ENCODE data around the gene NUMA1. TPM values are rescaled to one million over a fixed set of nuclear protein-coding genes. Genes with fewer than 3 reads are reported as not detected.

Gene NUMA1
- total RNA-seq, 4 donors from 2014 or later = 163 to 272 (median 202) TPM

GRCh38 chr11:72102946-72103753 lies 22.8 kb upstream of the NUMA1 start, which contains the start of gene LAMTOR1:
LAMTOR1 (minus strand) TSS chr11:72103297; CDS start chr11:72103224, 73 bp downstream.
- peaks cover 0 to 10% of the 10 kb centered on the region in 2 donors for H3K36me3 ChIP-seq
- intact Hi-C loops (cut with DNase I; ENCODE audit: low total_unique reads) = loop anchor here (1.0 to 10.0 kb wide), 6 partner anchors 9 to 332 kb away; partner anchors contain the start of genes ANAPC15, CLPB, LRRC51 and NUMA1
- in situ Hi-C loops (cut with MboI; ENCODE audit: low sequenced_read_pairs in 4 of 4) = loop anchor here in 2 of 4 donors (10.0 kb wide), 1 partner anchor 332 kb away; the partner anchor contains the start of gene CLPB (in 2 of the 2)
- H3K9me3 ChIP-seq = no peaks in the 10 kb centered on the region
- H3K27me3 ChIP-seq = no peaks in the 10 kb centered on the region
- peak; percentile 90 to 94 for ATAC-seq
- peak; percentile 100 for DNase-seq
- H3K4me1 ChIP-seq = peaks cover 46 to 49% of the 10 kb centered on the region in 2 donors
- peak within 1 kb of the TSS; percentile 92 to 97 (median 93) for H3K27ac ChIP-seq
- H3K4me3 ChIP-seq = peak within 1 kb of the TSS; percentile 71 to 95 (median 88)
- TF ChIP-seq POLR2A (IDR thresholded peaks at IDR 0.05) (peak; percentile 83 to 85), CTCF (IDR thresholded peaks at IDR 0.05 in 4 of 5, conservative IDR thresholded peaks at IDR 0.05 in 1 of 5) (peak; percentile 46 to 72 (median 60))

GRCh38 chr11:72102631-72102945 lies 22.2 kb upstream of the NUMA1 start:
- H3K27me3 ChIP-seq = no peaks in the 10 kb centered on the region
- DNase-seq (no peak), ATAC-seq (no peak)
- in situ Hi-C loops (cut with MboI; ENCODE audit: low sequenced_read_pairs in 4 of 4) = loop anchor here in 2 of 4 donors (10.0 kb wide), 1 partner anchor 332 kb away; the partner anchor contains the start of gene CLPB (in 2 of the 2)
- peaks cover 51% of the 10 kb centered on the region in 2 donors for H3K4me1 ChIP-seq
- no peaks in the 10 kb centered on the region for H3K9me3 ChIP-seq
- no peak for TF ChIP-seq POLR2A (IDR thresholded peaks at IDR 0.05)
- TF ChIP-seq CTCF (IDR thresholded peaks at IDR 0.05 in 4 of 5, conservative IDR thresholded peaks at IDR 0.05 in 1 of 5) = no peak
- H3K36me3 ChIP-seq = peaks cover 0 to 16% of the 10 kb centered on the region in 2 donors
- peak overlapping the region; percentile 71 to 95 (median 88) for H3K4me3 ChIP-seq
- intact Hi-C loops (cut with DNase I; ENCODE audit: low total_unique reads) = loop anchor here (2.0 to 10.0 kb wide), 3 partner anchors 174 to 332 kb away; partner anchors contain the start of genes CLPB, RNF121 and XNDC1N
- peak overlapping the region; percentile 92 to 97 (median 93) for H3K27ac ChIP-seq

GRCh38 chr11:72102162-72102561 lies 21.8 kb upstream of the NUMA1 start:
- peak overlapping the region; percentile 71 to 95 (median 88) for H3K4me3 ChIP-seq
- H3K27ac ChIP-seq = peak overlapping the region; percentile 92 to 97 (median 93)
- no peak for ATAC-seq
- intact Hi-C loops (cut with DNase I; ENCODE audit: low total_unique reads) (loop anchor here (2.0 to 10.0 kb wide), 3 partner anchors 173 to 333 kb away; partner anchors contain the start of genes CLPB, RNF121 and XNDC1N), in situ Hi-C loops (cut with MboI; ENCODE audit: low sequenced_read_pairs in 4 of 4) (loop anchor here in 2 of 4 donors (10.0 kb wide), 1 partner anchor 333 kb away; the partner anchor contains the start of gene CLPB (in 2 of the 2))
- H3K36me3 ChIP-seq = peaks cover 0 to 20% of the 10 kb centered on the region in 2 donors
- DNase-seq = no peak
- TF ChIP-seq CTCF (IDR thresholded peaks at IDR 0.05 in 4 of 5, conservative IDR thresholded peaks at IDR 0.05 in 1 of 5) (no peak), POLR2A (IDR thresholded peaks at IDR 0.05) (no peak)
- peaks cover 51% of the 10 kb centered on the region in 2 donors for H3K4me1 ChIP-seq
- no peaks in the 10 kb centered on the region for H3K9me3 ChIP-seq
- no peaks in the 10 kb centered on the region for H3K27me3 ChIP-seq

GRCh38 chr11:72100462-72100861 lies 20.1 kb upstream of the NUMA1 start:
- Histone ChIP-seq H3K4me1 (peaks cover 51% of the 10 kb centered on the region in 2 donors), H3K4me3 (no peak overlapping the region), H3K9me3 (no peaks in the 10 kb centered on the region), H3K27me3 (no peaks in the 10 kb centered on the region), H3K36me3 (peaks cover 0 to 34% of the 10 kb centered on the region in 2 donors), H3K27ac (peak overlapping the region; percentile 92 to 97 (median 93))
- intact Hi-C loops (cut with DNase I; ENCODE audit: low total_unique reads) (loop anchor here (10.0 kb wide), 2 partner anchors 316 to 334 kb away; partner anchors contain the start of gene CLPB), in situ Hi-C loops (cut with MboI; ENCODE audit: low sequenced_read_pairs in 4 of 4) (loop anchor here in 2 of 4 donors (10.0 kb wide), 1 partner anchor 334 kb away; the partner anchor contains the start of gene CLPB (in 2 of the 2))
- ATAC-seq (no peak), DNase-seq (no peak)
- no peak for TF ChIP-seq POLR2A (IDR thresholded peaks at IDR 0.05)
- TF ChIP-seq CTCF (IDR thresholded peaks at IDR 0.05 in 4 of 5, conservative IDR thresholded peaks at IDR 0.05 in 1 of 5) = no peak

All from gastrocnemius medialis (tissue), 4 donors.